Measurements from ENCODE around the gene CYB5B.
"Not testable (repeated sequence)": the region's sequence is repeated elsewhere in the genome, so short reads cannot be mapped to it uniquely, and the experiment has no call there.

Gene CYB5B

DNA sequence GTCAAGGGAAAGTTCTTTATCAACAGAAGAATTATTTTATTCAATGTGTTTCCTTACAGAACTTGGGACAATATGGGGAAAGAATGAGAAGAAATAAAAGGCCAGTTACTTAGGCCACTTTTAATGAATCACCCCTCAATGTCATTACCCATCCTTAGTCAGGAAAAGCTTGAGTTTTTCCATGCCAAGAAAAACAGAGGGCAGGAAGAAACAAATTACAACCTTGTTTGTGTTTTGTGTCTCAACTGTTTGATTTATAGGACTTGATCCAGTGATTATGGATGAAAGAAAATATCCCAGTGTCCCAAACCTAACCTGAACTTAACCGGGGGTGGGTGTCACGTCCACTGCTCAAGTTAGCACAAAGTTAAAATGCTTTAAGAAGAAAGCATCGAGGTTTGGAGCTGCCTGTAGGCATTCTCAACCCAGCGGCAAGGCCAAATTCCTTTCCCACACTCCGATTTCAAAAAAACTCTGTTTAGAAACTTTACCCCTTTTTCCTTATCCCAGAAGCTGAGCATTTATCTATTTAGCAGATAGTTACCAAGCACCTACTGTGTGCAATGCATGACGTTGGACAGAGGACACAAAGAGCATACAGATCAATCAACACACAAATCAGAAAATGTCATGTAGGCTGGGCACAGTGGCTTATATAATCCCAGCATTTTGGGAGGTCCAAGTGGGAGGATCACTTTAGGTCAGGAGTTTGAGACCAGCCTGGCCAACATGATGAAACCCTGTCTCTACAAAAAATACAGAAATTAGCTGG is 14.0 kb upstream of the CYB5B start:
- DNase-seq, result no peak

DNA sequence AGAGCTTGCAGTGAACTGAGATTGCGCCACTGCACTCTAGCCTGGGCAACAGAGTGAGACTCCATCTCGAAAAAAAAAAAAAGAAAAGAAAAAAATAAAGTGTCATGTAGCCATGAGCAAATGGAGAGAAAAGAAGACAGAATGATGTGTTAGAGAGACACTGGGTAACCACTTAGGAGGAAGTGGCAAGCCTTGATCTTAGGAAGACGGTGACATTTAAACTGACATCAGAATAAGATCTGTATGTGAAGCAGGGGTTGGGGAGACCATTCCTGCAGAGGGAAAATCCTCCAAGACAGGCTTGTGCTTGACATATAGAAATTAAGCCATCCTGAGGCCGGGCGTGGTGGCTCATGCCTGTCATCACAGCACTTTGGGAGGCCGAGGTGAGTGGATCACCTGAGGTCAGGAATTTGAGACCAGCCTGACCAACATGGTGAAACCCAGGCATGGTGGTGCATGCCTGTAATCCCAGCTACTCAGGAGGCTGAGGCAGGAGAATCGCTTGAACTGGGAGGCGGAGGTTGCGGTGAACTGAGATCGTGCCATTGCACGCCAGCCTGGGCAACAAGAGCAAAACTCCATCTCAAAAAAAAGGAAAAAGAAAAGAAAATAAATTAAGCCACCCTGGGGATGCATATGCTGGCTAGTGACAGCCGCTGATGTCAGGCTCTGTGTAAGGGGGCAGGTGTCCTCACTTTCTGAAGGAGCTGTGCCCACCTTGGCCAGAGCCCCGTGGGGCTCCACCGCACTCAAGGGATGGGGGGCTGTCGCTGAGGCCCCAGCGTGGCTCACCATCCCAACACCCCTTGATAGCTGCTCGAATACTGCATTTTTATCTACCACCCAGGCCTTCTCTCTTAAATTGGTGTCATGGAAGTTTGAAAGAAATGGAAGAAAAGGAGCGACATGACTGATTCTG is 13.1 kb upstream of the CYB5B start:
- DNase-seq, result no peak

DNA sequence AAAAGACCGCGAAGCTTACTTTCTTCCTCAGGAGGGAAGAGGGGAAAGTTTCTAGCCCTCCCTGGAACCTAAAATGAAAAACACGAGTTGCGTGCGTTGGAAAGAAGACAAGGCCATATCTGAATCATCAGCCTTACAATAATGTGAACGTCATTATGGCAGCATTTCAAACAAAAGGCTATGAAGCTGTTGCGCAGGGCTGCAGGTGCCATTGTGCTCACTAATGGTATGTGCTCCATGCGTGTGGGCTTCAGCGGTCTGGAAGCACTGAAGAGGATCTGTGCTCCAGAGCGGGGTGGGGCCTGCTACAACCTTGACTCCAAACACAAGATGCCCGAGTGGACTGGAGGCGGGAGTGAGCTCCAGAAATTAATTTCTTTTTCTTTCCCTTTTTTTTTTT is 12.1 kb upstream of the CYB5B start:
- no peak for DNase-seq

DNA sequence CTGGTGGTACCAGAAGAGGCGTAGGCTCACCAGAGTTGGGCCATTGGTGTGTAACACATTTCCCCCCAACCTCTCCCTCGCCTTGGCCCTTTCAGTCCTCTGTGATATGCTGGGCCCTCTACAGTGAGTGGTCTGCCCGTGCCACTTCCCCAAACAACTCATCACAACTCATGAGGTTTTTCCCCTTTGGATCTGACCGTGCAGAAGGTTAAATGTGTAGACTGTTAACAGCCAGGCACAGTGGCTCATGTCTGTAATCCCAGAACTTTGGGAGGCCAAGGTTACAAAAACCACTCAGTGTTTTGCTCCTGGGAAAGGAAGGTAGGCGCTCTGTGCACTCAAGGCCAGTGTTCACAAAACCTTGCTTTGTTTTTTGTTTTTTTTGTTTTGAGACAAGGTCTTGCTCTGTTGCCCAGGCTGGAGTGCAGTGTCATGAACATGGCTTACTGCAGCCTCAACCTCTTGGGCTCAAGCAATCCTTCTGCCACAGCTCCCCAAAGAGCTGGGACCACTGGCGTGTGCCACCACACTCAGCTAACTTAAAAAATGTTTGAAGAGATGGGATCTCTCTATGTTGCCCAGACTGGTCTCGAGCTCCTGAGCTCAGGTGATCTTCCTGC is 11.3 kb upstream of the CYB5B start:
- no peak for DNase-seq

DNA sequence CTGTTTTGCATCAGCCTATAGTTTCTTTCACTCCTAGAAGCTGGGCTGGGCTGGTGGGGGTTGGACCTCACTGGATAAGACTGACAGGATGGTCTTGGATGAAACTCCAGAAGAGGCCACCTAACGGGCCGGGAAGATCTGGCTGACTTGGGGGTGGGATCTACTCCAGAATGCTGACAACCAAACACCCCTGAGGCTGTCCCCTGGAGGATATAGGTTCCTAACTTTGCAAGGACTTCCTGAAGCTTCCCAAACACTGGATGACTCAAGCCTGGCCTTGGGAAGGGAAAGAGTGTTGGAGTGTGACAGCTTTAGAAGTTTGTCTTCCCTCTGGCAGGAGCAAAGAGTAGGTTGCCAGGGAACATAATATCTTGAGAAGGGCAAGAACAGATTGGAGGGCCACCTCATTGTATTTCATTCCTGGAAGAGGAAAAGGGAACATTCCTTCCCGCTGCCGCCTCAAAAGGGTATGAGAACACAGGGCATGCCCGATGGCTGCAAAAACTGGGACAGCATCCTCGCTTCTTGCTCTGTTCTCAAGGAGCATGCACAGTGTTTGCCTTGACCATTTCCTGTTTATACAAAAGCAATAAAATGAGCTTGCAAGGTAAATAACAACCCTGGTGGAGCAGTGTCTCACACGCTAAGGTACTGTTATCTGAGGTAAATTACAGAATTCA is 6.8 kb upstream of the CYB5B start:
- DNase-seq, result no peak

DNA sequence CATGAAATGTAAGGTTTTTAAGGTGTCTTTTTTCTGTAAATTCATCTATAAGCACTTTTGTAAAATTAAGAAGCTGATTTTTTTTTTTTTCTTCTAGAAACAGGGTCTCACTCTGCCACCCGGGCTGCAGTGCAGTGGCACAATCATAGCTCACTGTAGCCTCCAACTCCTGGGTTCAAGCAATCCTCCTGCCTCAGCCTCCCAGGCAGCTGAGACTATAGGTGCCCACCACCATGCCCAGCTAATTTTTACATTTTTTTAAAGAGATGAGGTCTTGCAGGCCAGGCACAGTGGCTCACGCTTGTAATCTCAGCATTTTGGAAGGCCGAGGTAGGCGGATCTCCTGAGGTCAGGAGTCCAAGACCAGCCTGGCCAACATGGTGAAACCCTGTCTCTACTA is 4.5 kb upstream of the CYB5B start:
- DNase-seq, result no peak

DNA sequence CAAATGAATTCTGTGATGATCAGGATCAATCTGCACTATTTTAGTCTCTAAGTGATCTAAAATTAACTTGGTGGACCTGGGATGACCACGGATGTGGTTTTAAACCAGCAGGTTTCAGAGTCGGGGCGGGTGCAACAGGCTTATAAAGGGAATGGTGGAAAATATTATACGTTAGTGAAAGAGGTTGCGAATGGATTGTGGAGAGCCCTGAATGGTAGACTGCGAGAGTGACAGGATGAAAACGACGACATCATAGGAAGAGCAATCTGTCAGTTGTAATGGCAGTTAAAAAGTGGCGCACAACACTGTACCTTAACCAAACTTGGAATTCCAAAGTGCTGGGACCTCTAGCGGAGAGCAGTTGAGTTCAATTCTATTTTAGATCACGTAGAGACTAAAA is 1.2 kb upstream of the CYB5B start:
- DNase-seq, result no peak

DNA sequence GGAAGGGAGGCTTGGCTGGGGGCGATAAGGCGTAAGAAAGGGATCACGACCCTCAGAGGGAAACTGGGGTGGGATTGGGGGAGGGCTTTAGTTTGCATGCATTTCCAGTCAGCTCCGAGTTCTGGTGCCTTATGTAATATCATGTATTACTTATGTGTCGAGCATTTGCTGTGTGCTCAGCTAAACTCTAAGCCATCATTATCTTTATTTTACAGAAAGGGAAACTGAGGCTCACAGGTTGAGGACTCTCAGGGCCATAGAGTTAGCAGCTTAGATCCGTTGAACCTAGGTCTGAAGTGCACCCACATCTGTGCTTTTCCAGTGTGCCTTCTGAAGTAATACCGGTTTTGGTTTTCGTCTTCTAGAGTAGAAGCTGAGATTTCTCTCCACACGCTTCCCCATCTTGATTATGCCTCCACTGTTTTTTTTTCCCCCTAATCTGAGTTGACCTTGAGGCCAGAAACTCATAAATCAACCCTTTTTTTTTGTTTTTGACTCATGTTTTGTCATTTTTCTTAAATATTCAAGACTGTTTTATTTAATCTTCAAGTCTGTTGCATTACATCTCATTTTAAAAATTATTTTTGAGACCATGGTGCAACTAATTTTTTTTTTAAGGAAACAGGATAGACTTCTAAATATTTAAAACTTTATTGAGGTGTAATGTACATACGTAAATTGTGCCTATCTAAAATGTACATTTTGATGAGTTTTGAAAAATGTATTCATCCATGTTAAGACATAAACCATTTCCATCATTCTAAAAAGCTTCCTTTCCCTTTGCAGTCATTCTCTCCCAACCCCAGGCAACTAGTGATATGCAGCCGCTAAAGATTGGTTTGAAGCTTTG is 741 bp downstream of the CYB5B start:
- DNase-seq, result no peak

DNA sequence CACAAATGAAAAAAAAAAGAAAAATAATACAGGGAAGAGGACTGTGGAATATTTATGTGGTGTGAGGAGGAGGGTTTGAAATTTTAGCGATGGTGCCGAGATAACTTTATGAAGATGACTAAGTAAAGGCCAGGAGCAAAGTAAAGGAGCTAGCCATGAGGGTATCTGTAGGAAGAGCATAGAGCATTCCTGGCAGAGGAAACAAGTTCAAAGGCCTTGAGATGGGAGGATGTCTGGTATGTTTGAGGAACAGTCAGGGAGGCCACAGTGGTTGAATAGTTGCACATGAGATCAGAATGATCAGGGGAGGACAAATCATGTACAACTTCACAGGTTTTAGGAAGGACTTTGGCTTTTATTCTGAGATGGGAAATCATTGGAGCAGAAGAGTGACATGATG is 4.2 kb downstream of the CYB5B start:
- no peak for DNase-seq

DNA sequence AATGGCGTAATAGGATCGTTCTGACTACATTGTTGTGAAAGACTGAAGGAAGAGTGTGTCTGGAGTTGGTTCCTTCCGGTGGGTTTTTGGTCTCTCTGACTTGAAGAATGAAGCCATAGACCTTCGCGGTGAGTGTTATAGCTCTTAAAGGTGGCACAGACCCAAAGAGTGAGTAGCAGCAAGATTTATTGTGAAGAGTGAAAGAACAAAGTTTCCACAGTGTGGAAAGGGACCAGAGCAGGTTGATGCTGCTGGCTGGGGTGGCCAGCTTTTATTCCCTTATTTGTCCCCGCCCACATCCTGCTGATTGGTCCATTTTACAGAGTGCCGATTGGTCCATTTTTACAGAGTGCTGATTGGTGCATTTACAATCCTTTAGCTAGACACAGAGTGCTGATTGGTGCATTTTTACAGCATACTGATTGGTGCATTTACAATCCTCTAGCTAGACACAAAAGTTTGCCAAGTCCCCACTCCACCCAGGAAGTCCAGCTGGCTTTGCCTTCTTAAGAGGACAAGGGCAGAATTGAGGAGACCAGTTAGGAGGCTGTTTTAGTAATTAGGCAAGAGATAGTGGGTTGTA is 4.7 kb downstream of the CYB5B start:
- not testable (repeated sequence) for DNase-seq

DNA sequence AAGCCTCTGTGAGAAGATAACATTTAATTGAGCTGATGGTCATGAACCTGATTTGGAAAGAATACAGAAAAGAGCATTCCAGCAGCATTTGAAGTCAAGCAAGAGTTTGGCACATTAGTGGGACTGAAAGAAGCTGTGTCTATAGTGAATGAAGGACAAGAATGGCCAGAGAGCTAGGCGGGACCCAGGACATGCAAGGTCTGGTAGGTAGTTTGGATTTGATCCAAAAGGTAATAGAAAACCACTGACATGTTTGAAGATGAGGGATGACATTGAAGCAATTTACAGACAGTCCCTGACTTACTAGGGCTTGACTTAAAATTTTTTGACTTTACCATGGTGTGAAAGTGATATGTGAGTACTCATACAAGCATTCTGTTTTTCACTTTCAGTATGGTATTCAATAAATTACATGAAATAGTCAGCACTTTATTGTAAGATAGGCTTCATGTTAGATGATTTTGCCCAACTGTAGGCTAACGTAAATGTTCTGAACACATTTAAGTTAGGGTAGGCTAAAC is 7.6 kb downstream of the CYB5B start:
- DNase-seq, result no peak

DNA sequence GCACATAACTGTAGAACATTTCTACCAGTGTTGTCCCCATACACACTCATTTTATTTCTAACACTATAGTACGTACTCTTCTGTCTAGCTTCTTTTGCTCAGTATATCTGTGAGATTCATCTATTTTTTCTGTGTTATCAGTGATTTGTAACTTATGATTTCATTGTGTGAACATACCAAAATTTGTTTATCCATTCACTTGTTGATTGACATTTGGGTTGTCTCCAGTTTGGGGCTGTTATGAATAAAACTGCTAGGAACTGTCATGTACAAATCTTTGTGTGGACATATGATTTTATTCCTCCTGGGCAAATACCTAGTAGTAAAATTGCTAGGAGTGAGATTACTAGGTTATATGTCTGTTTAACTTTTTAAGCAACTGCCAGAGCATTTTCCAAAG is 9.6 kb downstream of the CYB5B start:
- no peak for DNase-seq

DNA sequence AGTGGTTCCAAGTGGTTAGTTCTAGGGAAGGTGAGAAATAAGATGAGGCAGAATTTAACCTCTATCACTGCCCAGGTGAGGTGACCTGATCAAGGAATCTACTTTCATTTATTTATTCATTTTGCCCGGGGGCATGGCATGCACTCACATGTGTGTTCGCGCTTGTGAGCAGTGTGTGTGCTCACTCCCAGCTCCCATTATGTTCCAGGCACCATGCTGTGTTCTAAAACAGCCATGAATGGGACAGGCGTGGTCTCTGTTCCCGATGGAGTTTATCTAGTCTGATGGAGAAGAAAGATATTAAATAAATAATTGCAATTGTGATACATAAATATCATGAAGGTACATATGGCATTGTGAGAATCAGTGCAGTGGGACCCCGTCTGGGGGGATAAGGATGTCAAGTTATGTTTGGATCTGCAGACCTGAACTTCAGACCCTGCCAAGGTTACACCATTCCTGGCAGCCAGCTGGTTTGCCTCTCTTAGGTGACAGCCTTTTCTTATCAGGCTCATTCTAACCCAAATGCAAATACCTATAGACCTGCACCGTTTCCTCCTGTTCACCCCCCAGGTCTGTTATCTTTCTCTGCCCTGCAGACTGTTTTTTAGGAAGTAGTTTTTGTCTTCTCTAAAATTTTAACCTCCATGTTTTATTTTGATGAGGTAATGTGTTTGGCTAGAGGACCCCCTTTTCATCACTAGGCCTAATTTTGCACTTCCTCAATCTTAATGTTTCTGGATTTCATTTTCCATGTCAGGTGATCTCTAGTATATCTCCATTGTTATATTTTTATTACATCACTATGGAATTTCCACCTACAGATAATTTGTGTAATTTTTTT is 11.8 kb downstream of the CYB5B start:
- no peak for DNase-seq

DNA sequence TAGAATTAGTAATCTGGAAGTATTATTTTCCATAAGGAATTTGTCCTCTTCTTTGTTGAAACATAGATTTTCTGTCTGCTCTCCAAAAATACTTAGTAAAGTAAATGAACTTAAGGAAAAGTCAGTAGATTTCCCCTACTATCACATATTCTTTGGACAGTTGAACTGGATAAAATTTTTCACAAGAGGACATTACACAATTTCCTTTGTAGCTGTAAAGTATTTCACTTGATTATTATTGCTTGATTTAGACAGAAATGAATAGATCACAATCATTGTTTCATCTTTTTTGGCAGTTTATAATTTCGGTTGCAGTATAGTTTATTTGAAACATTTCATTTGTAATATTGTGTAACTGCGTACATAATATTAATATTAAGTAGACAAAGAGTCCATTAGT is 12.5 kb downstream of the CYB5B start:
- no peak for DNase-seq

DNA sequence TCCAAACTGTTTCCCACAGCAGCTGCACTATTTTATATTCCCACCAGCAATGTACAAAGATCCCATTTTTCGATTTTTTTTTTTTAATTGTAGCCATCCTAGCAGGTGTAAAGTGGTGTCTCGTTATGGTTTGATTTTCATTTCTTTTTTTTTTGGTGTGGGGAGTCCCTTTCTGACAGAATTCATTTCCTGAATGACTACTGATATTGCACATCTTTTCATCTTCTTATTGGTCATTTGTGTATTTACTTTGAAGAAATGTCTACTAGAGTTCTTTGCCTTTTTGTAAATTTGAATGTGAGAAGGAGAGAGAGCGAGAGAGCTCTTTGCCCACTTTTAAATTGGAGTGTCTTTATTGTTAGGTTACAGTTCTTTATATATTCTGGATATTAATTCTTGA is 14.0 kb downstream of the CYB5B start:
- no peak for DNase-seq

DNA sequence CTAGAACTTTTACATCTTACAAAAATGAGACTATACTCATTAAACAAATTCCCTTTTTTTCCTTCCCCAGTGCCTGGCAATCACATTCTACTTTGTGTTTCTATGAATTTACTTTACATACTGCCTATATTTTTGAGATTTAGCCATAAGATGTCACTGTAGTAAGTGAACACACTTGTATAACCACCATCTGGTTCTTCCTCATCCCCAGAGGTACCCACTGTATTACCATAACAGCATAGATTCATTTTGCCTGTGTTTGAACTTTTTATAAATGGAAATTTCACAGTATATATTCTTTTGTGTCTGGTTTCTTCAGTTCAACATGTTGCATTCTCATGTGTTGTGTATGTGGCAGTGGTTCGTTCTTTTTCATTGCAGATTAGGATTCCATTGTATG is 15.8 kb downstream of the CYB5B start:
- no peak for DNase-seq

DNA sequence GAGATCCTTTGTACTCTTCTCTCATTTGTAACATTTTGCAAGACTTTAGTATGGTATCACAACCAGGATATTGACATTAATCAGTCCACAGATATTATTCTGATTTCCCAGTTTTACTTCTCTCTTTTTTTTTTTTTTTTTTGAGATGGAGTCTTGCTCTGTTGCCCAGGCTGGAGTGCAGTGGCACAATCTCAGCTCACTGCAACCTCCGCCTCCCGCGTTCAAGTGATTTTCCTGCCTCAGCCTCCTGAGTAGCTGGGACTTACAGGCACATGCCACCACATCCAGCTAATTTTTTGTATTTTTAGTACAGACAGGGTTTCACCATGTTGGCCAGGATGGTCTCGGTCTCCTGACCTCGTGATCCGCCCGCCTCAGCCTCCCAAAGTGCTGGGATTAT is 16.6 kb downstream of the CYB5B start:
- not testable (repeated sequence) for DNase-seq

DNA sequence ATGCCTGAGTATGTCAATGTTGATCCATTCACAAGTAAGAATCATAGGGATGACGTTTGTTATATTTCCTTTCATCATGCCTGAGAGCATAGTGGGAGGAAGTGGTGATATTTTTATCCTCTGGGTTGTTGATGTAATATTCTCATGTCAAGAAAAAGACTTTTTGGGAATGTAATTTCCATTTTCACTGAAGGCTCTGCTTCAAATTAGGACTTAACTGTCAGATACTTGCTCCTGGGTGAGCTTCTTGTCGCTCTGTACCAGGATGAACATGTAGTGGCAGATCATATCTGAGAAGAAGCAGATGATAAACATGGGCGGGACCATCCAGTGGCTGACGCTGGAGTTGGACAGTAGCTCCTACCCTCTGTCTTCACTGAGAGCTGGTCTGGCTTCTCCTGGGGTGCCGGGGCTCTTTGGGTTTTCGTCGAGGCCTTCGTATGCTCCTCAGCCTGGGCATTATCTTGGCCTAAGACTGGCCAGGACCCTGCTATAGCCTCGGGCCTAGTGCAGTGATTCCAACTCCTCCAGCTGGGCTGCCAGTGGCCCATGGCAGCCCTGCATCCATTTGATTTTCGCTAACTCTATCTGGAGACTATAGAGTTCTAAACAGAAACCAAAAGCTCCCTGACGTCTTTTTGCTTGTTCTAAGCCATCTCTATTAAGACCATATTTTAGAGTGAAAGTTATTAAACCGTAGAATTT is 19.7 kb downstream of the CYB5B start:
- no peak for DNase-seq

DNA sequence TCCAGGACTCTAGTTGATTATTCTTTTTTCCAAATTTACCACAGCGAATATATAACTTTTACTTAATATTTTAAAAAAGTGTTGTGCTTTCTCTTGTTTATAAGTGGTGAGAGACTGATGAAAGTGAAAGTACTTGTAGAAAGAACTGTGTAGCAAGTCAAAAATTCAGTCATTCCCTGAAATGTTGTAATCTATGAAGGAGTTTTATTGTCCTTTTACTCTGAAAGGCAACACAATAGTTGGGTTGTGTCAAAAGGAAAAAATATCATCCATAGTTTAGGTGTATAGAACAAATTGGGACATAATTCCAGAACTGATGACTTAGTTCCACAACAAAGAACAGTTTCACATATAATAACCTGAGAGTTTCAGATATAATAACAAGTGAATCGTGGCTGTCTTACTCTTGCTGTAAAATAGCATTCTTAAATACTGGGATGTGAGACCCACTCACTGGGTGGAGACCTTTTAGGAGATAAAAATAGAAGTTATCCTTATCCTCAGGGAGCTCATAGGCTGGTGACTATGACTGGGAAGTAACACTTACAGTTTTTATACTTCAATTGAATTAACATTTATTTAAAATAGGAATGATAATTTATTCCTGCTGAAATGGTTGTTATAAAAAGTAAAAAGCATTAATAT is 20.6 kb downstream of the CYB5B start:
- no peak for DNase-seq
